GM20000 (cell line): ENCODE results near the gene ZRANB3.

Experiments used
- DNase-seq: peaks from one replicate; pipeline ENCODE4 v3.0.0; 2012; ENCODE audit warnings: low spot score
- TF ChIP-seq, protein P1 (sequence below): IDR thresholded peaks from 2 replicates; pipeline ENCODE4 v1.5.1; 2012; ENCODE audit warnings: mild to moderate bottlenecking, control low read depth; ENCODE audit errors: extremely low read depth, missing control alignments

ZRANB3 gene

DNA sequence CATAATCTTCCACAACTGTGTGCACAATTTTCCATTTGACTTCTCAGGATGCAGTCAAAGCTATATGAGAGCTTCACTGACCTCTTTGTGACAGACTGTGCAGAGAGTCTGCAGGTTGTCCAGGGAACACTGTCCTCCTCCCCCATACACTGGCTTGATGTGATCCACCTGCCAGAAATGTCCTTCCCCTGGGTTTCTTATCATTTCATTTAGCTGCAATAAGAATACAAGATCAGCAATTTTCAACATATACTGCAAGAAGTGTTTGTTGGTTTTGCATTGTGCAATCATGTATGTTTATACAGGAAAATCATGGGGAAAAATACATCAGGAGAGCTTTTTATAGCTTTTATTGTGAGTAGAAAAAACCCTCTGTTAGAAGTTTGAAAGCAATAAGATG, 328.3 kb downstream of the ZRANB3 start:
- no peak for DNase-seq
- TF ChIP-seq, protein P1, sequence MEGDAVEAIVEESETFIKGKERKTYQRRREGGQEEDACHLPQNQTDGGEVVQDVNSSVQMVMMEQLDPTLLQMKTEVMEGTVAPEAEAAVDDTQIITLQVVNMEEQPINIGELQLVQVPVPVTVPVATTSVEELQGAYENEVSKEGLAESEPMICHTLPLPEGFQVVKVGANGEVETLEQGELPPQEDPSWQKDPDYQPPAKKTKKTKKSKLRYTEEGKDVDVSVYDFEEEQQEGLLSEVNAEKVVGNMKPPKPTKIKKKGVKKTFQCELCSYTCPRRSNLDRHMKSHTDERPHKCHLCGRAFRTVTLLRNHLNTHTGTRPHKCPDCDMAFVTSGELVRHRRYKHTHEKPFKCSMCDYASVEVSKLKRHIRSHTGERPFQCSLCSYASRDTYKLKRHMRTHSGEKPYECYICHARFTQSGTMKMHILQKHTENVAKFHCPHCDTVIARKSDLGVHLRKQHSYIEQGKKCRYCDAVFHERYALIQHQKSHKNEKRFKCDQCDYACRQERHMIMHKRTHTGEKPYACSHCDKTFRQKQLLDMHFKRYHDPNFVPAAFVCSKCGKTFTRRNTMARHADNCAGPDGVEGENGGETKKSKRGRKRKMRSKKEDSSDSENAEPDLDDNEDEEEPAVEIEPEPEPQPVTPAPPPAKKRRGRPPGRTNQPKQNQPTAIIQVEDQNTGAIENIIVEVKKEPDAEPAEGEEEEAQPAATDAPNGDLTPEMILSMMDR, result no peak

DNA sequence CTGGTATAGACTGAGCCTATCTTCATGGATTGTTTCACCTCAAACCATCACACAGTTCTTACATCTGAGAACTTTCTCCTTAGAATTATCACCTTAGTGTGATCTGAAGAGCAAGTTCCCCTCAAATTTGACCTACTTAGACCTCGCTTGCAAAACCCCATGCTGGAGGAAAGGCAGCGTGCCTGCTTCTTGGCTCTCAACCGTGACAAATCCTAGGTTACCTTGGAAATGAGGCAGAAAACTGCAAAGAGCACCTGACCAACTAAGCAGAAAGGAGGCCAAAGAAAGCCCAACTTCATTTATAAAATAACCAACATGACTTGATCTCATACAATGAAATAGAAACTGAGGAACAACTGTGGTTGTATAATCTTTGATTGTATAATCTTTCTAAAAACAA, 332.5 kb downstream of the ZRANB3 start:
- no peak for DNase-seq

DNA sequence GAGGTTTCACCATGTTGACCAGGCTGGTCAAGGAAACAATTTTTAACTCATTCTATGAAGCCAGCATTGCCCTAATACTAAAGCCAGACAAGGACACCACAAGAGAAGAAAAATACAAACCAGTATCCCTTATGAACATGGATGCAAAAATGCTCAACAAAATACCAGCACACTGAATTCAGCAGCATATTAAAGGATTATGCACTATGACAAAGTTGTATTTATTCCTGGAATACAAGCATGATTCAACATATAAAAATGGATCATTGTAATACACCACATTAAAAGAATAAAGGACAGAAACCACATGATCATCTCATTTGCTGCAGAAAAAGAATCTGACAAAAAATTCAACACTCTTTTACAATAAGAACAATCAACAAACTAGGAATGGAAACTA, 340.2 kb downstream of the ZRANB3 start:
- TF ChIP-seq, protein P1, result no peak
- no peak for DNase-seq

More for the DNA sequence above, 332.5 kb downstream of the ZRANB3 start:
- TF ChIP-seq, protein P1, result no peak

DNA sequence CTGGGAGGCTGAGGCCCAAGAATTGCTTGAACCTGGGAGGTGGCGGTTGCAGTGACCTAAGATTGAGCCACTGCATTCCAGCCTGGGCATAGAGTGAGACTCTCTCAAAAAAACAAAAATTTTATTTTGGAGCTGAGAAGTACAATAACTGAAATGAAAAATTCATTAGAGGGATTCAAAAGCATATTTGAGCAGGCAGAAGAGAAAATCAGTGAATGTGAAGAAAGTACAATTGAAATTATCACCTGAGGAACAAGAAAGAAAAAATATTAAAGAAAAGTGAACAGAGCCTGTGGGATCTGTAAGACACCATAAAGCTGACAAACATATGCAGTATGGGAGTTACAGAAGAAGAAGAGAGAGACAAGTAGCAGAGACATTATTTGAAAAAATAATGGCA, 341.9 kb downstream of the ZRANB3 start:
- DNase-seq, result no peak
- TF ChIP-seq, protein P1, result no peak

DNA sequence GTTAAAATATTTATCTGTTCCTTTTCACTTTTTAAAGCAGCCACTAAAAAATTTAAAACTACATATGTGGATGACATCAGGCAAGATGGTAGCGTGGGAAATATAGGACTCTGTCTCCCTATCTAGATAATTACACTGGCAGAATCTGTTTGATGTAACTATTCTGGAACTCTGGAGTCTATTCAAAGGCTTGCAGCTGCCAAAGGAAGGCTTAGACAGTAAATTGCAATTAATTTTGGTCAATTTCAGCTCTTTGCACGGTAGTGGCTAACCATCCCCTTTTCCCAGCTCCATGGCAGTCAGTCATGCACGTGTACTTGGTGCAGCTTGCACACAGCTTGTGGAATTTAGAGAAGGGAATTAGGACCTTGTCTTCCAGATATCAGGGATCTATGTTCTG, 343.7 kb downstream of the ZRANB3 start:
- TF ChIP-seq, protein P1, result no peak
- no peak for DNase-seq

DNA sequence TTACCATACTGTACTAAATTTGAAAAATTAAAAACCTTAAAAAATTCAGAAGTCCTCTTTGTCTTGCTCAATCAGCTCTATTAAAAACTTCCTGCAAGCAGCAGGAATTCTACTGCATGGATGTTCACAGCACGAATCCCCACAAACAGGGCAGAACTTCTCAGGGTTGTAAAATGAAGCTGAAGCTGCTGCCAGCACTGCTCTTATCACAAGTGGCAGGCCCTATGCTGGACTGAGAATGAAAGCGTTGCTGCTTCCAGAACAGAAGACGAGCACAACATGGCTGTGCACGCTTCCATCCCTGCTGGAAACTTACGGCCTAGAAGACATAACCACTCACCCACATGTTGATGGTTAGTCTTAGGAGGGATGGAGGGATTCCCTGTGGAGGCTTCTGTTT, 345.0 kb downstream of the ZRANB3 start:
- no peak for DNase-seq
- TF ChIP-seq, protein P1, result no peak

DNA sequence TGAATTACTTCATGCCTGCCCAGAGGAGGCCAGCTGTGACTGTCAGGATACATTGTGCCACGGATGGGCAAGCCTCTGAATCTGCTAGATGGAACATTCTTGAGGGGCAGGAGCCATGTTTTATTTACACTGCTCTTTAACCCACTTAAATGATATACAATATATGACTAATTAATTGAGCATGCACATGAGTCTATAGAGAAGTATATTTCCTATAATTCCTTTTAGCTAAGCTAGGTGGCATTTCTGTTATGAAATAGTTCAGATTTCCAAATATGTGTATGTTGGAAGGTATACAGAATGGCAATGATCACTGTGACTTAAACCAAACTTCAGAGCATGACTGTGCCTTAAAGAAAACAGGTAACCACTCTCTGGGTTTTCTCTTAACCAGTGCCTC, 347.2 kb downstream of the ZRANB3 start:
- no peak for DNase-seq
- TF ChIP-seq, protein P1, result no peak
